GM12891 (cell line): ENCODE measurements around the gene EFCAB7.

Source experiments
- DNase-seq: peaks from one replicate; pipeline ENCODE4 v3.0.0; 2011; ENCODE audit warnings: low spot score; ENCODE audit not compliant: insufficient read length
- FAIRE-seq: peaks from 2 replicates; lab custom pipeline; 2011; peaks lifted over from hg19 to GRCh38; lab: Jason Lieb, UNC
- PAX5 ChIP-seq: IDR thresholded peaks from 2 replicates; pipeline ENCODE4 v1.6.1; 2011; ENCODE audit warnings: low read length, moderate library complexity, mild to moderate bottlenecking; ENCODE audit not compliant: insufficient read depth, severe bottlenecking
- POLR2A ChIP-seq: IDR thresholded peaks from 2 replicates; pipeline ENCODE4 v1.6.1; 2011; ENCODE audit warnings: low read depth, low read length, control low read depth
- POLR2AphosphoS5 ChIP-seq: IDR thresholded peaks from 2 replicates; pipeline ENCODE4 v1.6.1; 2011; ENCODE audit warnings: low read depth, low read length, control low read depth
- POU2F2 ChIP-seq: IDR thresholded peaks from 2 replicates; pipeline ENCODE4 v1.6.1; 2011; ENCODE audit warnings: low read depth, mild to moderate bottlenecking, control low read depth, low read length, moderate library complexity
- SPI1 ChIP-seq: IDR thresholded peaks from 2 replicates; pipeline ENCODE4 v1.6.1; 2011; ENCODE audit warnings: low read depth, low read length, control low read depth
- TAF1 ChIP-seq: IDR thresholded peaks from 2 replicates; pipeline ENCODE4 v1.6.1; 2011; ENCODE audit warnings: low read depth, low read length, control low read depth

Gene EFCAB7

DNA sequence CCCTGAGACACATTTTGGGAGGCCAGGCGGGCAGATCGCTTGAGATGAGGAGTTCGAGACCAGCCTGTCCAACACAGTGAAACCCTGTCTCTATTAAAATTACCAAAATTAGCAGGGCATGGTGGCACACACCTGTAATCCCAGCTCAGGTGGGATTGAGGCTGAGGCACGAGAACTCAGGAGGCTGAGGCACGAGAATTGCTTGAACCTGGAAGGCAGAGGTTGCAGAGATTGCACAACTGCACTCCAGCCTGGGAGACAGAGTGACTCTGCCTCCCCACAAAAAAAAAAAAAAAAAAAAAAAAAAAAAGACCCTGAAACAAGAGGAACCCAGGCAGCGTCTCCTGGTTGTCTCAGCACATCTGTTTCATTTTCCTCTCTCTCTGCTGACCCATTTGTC lies 94.1 kb downstream of the EFCAB7 start:
- no peak for TF ChIP-seq POLR2AphosphoS5
- TF ChIP-seq SPI1, result no peak
- TF ChIP-seq TAF1, result no peak
- no peak for TF ChIP-seq POLR2A
- TF ChIP-seq PAX5, result no peak
- TF ChIP-seq POU2F2, result no peak
- no peak for DNase-seq
- no peak for FAIRE-seq

DNA sequence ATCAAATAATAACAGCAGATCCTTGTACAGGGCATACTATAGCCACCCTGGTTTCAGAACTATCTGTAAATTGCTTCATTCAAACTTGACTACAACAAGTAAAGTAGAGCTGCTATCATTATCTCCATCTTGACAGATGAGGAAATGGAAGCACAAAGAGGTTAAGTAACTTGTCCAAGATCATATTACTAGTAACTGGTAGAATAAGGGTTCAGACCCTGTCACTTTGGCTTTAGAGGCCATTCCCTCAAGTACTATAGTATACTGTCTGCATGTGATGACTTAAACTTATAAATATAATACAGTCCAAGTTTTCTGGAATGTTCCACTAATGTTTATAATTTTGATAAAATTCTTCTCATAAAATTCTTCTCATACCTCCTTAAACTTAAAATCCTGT lies 94.7 kb downstream of the EFCAB7 start:
- DNase-seq (no peak), FAIRE-seq (no peak)

DNA sequence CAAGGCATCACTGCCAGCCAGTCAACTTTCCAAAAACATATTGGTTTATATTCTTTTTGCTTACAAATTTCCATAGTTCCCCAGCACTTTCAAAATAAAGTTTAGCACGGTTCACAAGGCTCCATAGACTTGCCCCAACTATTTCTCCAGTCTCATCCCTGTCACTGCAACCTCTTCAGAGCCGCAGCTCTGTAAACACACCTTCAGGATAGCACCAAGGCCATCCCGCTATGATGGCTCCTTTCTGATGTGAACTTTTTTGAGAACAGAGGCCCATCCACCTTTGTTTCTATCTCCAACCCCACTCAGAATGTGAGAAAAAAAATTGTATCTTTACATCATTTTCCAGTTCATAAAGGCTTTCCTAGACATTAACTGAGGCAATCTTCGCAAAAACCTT lies 96.2 kb downstream of the EFCAB7 start:
- FAIRE-seq (no peak), DNase-seq (no peak)
- TF ChIP-seq POLR2AphosphoS5, result no peak
- TF ChIP-seq POLR2A, result no peak
- no peak for TF ChIP-seq PAX5
- no peak for TF ChIP-seq SPI1
- TF ChIP-seq TAF1, result no peak
- no peak for TF ChIP-seq POU2F2

More for the DNA sequence above, 94.7 kb downstream of the EFCAB7 start:
- TF ChIP-seq SPI1 (no peak), TAF1 (no peak), POLR2AphosphoS5 (no peak), POLR2A (no peak), POU2F2 (no peak), PAX5 (no peak)

DNA sequence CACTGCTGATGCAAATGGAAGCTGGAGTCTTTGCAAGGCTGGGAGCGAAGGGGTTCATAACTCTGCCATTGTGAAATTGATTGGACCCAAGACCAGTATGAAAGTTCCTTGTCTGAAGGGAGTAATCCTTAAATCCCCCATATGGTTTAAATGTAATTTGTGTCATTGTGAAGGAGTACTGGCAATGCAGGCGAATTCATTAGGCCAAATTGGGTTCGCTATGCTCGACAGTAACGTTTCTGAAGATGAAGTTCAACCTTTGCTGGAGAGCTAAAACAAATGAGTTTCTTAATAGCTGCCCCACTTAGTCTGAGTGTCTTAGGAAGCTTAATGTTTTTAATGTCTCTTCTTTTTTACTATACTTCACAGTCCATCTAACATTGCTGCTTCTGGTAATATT lies 97.3 kb downstream of the EFCAB7 start:
- FAIRE-seq (no peak), DNase-seq (no peak)
- TF ChIP-seq PAX5 (no peak), SPI1 (no peak), POU2F2 (no peak), TAF1 (no peak), POLR2A (no peak)

DNA sequence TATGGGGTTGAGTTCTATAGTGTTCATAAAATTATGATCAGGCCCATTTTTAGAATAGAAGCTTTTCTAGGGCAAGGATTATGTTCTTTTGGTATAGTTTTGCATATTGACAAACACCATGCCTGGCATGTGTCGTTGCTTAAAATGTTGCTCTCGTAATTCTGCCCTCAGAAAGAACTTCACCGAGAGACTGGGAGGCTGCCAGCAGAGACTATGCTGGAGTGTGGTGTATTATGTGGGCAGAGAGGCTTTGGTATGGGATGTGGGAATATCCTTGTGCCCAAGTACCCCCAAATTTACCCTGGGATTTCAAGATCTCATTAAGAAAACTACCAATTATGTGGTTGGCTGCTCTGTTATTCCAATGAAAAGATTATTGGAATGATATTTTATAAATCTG lies 97.8 kb downstream of the EFCAB7 start:
- TF ChIP-seq PAX5, result no peak
- no peak for TF ChIP-seq TAF1
- no peak for TF ChIP-seq POU2F2
- no peak for TF ChIP-seq SPI1
- no peak for TF ChIP-seq POLR2A
- no peak for TF ChIP-seq POLR2AphosphoS5
- FAIRE-seq (no peak), DNase-seq (no peak)

DNA sequence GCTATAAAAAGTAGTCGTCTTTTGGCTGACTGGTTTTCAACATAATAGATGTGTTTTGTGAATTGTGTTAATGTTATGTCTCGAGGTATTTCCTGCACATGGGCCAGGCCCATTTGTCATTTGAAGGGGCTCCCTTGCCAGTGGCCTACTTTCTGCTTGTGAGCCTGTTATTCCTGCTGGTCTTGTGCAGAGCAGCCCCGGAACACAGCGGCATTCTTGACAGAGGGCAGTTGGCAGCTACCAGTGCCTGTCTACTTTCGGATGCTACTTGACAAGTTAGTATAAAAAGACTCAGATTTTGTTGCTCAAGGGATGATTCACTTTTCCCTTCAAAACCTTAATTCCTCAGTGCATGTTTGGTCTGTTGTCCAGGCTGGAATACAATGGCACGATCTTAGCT lies 98.4 kb downstream of the EFCAB7 start:
- no peak for FAIRE-seq
- no peak for DNase-seq
- TF ChIP-seq POLR2A (no peak), POU2F2 (no peak), POLR2AphosphoS5 (no peak), PAX5 (no peak), TAF1 (no peak), SPI1 (no peak)
